Gastroesophageal sphincter (tissue), 4 donors: ENCODE results near the gene RALGPS2. TPM values are rescaled to one million over a fixed set of nuclear protein-coding genes. Genes with fewer than 3 reads are reported as not detected.

Source experiments
- ATAC-seq: fragments of 150-250 bp; one replicate; pipeline ENCODE4 v1.9.1; 2016; ENCODE audit warnings: mild to moderate bottlenecking, moderate library complexity
- H3K27ac ChIP-seq, 4 donors: fragments of 200-600 bp; sonication (generic) in 3 of 4; 1 replicate in 3 of 4; 2 replicates in 1 of 4; pipeline ENCODE4 v1.5.1; 2016 to 2019
- H3K27me3 ChIP-seq: fragments of 200-600 bp; sonication (generic); one replicate; pipeline ENCODE4 v1.5.1; 2019
- H3K36me3 ChIP-seq, 2 donors: fragments of 200-600 bp; sonication (generic); one replicate each; pipeline ENCODE4 v1.5.1; 2019; ENCODE audit warnings: control low read depth in 1 of 2
- H3K4me1 ChIP-seq, 3 donors: fragments of 200-600 bp; sonication (generic); 1 replicate in 2 of 3; 2 replicates in 1 of 3; pipeline ENCODE4 v1.5.1; 2016 to 2019; ENCODE audit warnings: control low read depth in 2 of 3
- H3K4me3 ChIP-seq, 2 donors: fragments of 200-600 bp; sonication (generic); one replicate each; pipeline ENCODE4 v1.5.1; 2019; ENCODE audit warnings: mild to moderate bottlenecking in 1 of 2, moderate library complexity in 1 of 2
- H3K9me3 ChIP-seq, 3 donors: fragments of 200-600 bp; sonication (generic); one replicate each; pipeline ENCODE4 v1.5.1; 2017 to 2019; ENCODE audit warnings: control low read depth in 2 of 3
- CTCF ChIP-seq, 4 experiments: fragments of 200-600 bp in 2 of 4; fragments of 450-650 bp in 2 of 4; sonication (generic) in 1 of 4; IDR thresholded peaks; one replicate each; pipeline ENCODE4 v1.5.1; 2017 to 2019; ENCODE audit warnings: antibody characterized with exemption in 4 of 4, mild to moderate bottlenecking in 2 of 4, moderate library complexity in 2 of 4
- EP300 ChIP-seq: sonication (generic); formaldehyde crosslinking; IDR thresholded peaks from one replicate; pipeline ENCODE4 v1.6.1; 2017; ENCODE audit warnings: antibody characterized with exemption, mild to moderate bottlenecking
- POLR2A ChIP-seq, 2 donors: fragments of 450-650 bp; IDR thresholded peaks; one replicate each; pipeline ENCODE4 v1.6.1; 2017; ENCODE audit warnings: antibody characterized with exemption in 2 of 2, mild to moderate bottlenecking in 2 of 2, moderate library complexity in 1 of 2
- POLR2AphosphoS5 ChIP-seq: sonication (generic); formaldehyde crosslinking; IDR thresholded peaks from one replicate; pipeline ENCODE4 v1.6.1; 2017; ENCODE audit warnings: antibody characterized with exemption
- WGBS, 2 donors: methylation state at CpG; one replicate each; pipeline ENCODE4 v1.1.5; 2018; ENCODE audit warnings: low coverage in 1 of 2; 5-methylcytosine and 5-hydroxymethylcytosine counted together
- total RNA-seq, 4 donors: library from RNA; depleted of rRNA; stranded (reverse); fragments of >200 nt; gene quantifications; one replicate each; pipeline ENCODE4 v1.1.0, GENCODE V29; 2016

Gene RALGPS2
- total RNA-seq, 4 donors from 2014 or later = 12.0 to 17.7 (median 15.1) TPM

DNA sequence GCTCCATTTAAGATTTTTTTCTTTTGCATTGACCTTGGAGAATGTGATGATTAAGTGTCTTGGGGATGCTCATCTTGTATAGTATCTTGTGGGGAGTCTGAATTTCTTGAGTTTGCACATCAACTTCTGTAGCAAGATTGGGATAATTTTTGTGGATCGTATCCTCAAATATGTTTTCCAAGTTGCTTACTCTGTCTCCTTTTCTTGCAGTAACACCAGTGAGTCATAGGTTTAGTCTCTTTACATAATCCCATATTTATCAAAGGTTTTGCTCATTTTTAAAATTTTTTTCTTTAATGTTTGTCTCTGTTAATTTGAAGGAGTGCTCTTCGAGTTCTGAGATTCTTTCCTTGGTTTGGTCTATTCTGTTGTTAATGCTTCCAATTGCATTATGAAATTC, 187.6 kb downstream of the RALGPS2 start:
- ATAC-seq = no peak

GRCh38 chr1:178916448-178917174, 191.6 kb downstream of the RALGPS2 start:
- H3K27ac ChIP-seq = no peak overlapping the region
- H3K4me1 ChIP-seq = peaks cover 7 to 27% (median 10%) of the 10 kb centered on the region in 3 donors
- TF ChIP-seq POLR2A (IDR thresholded peaks at IDR 0.05) = no peak
- TF ChIP-seq CTCF (IDR thresholded peaks at IDR 0.05) = no peak
- no peak for TF ChIP-seq EP300
- no peak for TF ChIP-seq POLR2AphosphoS5
- H3K4me3 ChIP-seq = no peak overlapping the region
- WGBS, 2 donors = 80 to 91% methylated on average over 4 to 5 of the region's 5 CpGs
- H3K9me3 ChIP-seq = no peaks in the 10 kb centered on the region
- ATAC-seq = no peak
- peaks cover 0 to 12% of the 10 kb centered on the region in 2 donors for H3K36me3 ChIP-seq
- H3K27me3 ChIP-seq = no peaks in the 10 kb centered on the region

More for the DNA sequence above, 187.6 kb downstream of the RALGPS2 start:
- TF ChIP-seq POLR2A (IDR thresholded peaks at IDR 0.05) = no peak
- TF ChIP-seq EP300 = no peak
- WGBS, 2 donors = 77 to 100% methylated on average over 2 of the region's 2 CpGs
- H3K27ac ChIP-seq = no peak overlapping the region
- peaks cover 0 to 8% (median 0%) of the 10 kb centered on the region in 3 donors for H3K4me1 ChIP-seq
- no peaks in the 10 kb centered on the region for H3K27me3 ChIP-seq
- H3K9me3 ChIP-seq = no peaks in the 10 kb centered on the region
- H3K4me3 ChIP-seq = no peak overlapping the region
- H3K36me3 ChIP-seq = peaks cover 0 to 20% of the 10 kb centered on the region in 2 donors

GRCh38 chr1:178918308-178918707, 193.3 kb downstream of the RALGPS2 start:
- peak overlapping the region in 1 of 2 donors; percentile 7 for H3K4me3 ChIP-seq
- TF ChIP-seq EP300 (no peak), POLR2A (IDR thresholded peaks at IDR 0.05) (no peak), POLR2AphosphoS5 (no peak), CTCF (IDR thresholded peaks at IDR 0.05) (no peak)
- WGBS, 2 donors = 48 to 51% methylated on average over 5 to 6 of the region's 6 CpGs

GRCh38 chr1:178918955-178919354, 193.9 kb downstream of the RALGPS2 start:
- peaks cover 0 to 9% of the 10 kb centered on the region in 2 donors for H3K36me3 ChIP-seq
- peak overlapping the region in 2 of 4 donors; percentile 18 to 34 for H3K27ac ChIP-seq
- no peak overlapping the region for H3K4me3 ChIP-seq
- ATAC-seq = no peak
- 71 to 77% methylated on average over 2 of the region's 2 CpGs for WGBS, 2 donors
- peaks cover 7 to 27% (median 10%) of the 10 kb centered on the region in 3 donors for H3K4me1 ChIP-seq
- no peaks in the 10 kb centered on the region for H3K9me3 ChIP-seq
- no peak for TF ChIP-seq POLR2AphosphoS5
- TF ChIP-seq EP300 = no peak
- no peak for TF ChIP-seq CTCF (IDR thresholded peaks at IDR 0.05)
- TF ChIP-seq POLR2A (IDR thresholded peaks at IDR 0.05) = no peak
- no peaks in the 10 kb centered on the region for H3K27me3 ChIP-seq

More at GRCh38 chr1:178918308-178918707, 193.3 kb downstream of the RALGPS2 start:
- no peak for ATAC-seq
- Histone ChIP-seq H3K36me3 (peaks cover 0 to 12% of the 10 kb centered on the region in 2 donors), H3K27me3 (no peaks in the 10 kb centered on the region), H3K4me1 (peaks cover 7 to 27% (median 10%) of the 10 kb centered on the region in 3 donors), H3K9me3 (no peaks in the 10 kb centered on the region), H3K27ac (no peak overlapping the region)

DNA sequence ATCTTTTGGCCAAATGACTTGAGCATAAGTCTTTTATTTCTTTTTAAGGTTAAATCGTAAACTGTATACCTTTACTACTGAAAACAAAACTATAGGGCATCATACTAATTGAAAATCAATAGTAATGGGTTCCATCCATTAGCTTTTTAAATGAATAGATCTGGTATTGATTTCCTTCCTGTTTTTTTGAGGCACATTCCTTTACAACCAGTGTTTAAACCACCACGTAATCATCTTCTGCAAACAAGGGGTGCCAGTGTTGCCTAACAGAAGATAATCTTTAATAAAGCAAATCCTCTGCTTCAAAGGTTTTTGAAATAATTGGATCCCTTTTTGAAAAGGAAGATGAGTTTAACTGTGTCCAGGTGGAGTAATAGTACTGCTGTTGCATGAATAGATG, 194.5 kb downstream of the RALGPS2 start:
- peaks cover 0 to 4% of the 10 kb centered on the region in 2 donors for H3K36me3 ChIP-seq
- peaks cover 7 to 27% (median 10%) of the 10 kb centered on the region in 3 donors for H3K4me1 ChIP-seq
- H3K9me3 ChIP-seq = no peaks in the 10 kb centered on the region
- H3K27me3 ChIP-seq = no peaks in the 10 kb centered on the region
- H3K27ac ChIP-seq = peak overlapping the region in 2 of 4 donors; percentile 18 to 34
- 63 to 93% methylated on average over 2 of the region's 2 CpGs for WGBS, 2 donors
- no peak overlapping the region for H3K4me3 ChIP-seq
- TF ChIP-seq CTCF (IDR thresholded peaks at IDR 0.05) = no peak
- no peak for TF ChIP-seq EP300
- TF ChIP-seq POLR2AphosphoS5 = no peak
- no peak for TF ChIP-seq POLR2A (IDR thresholded peaks at IDR 0.05)
- ATAC-seq = no peak
